ACC112 (cell line): ENCODE measurements around the gene SLC22A13.
"Not testable (repeated sequence)": the region's sequence is repeated elsewhere in the genome, so short reads cannot be mapped to it uniquely, and the experiment has no call there.

Source experiments
- H2AFZ ChIP-seq: fragments of 200-600 bp; sonication (generic); one replicate; pipeline ENCODE4 v1.6.0; 2017; ENCODE audit warnings: antibody characterized with exemption, low read length; ENCODE audit not compliant: unreplicated experiment
- H3K27ac ChIP-seq: fragments of 200-600 bp; sonication (generic); 2 replicates; pipeline ENCODE4 v1.5.1; 2014; ENCODE audit warnings: low read depth, mild to moderate bottlenecking, antibody characterized with exemption, low read length, moderate library complexity
- H3K27me3 ChIP-seq: fragments of 200-600 bp; sonication (generic); 2 replicates; pipeline ENCODE4 v1.6.1; 2014; ENCODE audit warnings: mild to moderate bottlenecking, antibody characterized with exemption, low read length, moderate library complexity, mixed read lengths; ENCODE audit not compliant: insufficient read depth
- H3K36me3 ChIP-seq: fragments of 200-600 bp; sonication (generic); 2 replicates; pipeline ENCODE4 v1.6.1; 2016; ENCODE audit warnings: mild to moderate bottlenecking, antibody characterized with exemption, low read length, moderate library complexity, mixed read lengths; ENCODE audit not compliant: insufficient read depth
- H3K4me1 ChIP-seq: fragments of 200-600 bp; sonication (generic); one replicate; pipeline ENCODE4 v1.6.1; 2016; ENCODE audit warnings: low read length, mixed read lengths; ENCODE audit not compliant: insufficient read depth, unreplicated experiment, control insufficient read depth
- H3K4me3 ChIP-seq: fragments of 200-600 bp; sonication (generic); 2 replicates; pipeline ENCODE4 v1.5.1; 2014; ENCODE audit warnings: mild to moderate bottlenecking, low read depth, low read length
- H3K79me2 ChIP-seq: fragments of 200-600 bp; sonication (generic); one replicate; pipeline ENCODE4 v1.6.0; 2016; ENCODE audit warnings: low read length; ENCODE audit not compliant: control insufficient read depth, unreplicated experiment, insufficient read depth

The SLC22A13 gene

DNA sequence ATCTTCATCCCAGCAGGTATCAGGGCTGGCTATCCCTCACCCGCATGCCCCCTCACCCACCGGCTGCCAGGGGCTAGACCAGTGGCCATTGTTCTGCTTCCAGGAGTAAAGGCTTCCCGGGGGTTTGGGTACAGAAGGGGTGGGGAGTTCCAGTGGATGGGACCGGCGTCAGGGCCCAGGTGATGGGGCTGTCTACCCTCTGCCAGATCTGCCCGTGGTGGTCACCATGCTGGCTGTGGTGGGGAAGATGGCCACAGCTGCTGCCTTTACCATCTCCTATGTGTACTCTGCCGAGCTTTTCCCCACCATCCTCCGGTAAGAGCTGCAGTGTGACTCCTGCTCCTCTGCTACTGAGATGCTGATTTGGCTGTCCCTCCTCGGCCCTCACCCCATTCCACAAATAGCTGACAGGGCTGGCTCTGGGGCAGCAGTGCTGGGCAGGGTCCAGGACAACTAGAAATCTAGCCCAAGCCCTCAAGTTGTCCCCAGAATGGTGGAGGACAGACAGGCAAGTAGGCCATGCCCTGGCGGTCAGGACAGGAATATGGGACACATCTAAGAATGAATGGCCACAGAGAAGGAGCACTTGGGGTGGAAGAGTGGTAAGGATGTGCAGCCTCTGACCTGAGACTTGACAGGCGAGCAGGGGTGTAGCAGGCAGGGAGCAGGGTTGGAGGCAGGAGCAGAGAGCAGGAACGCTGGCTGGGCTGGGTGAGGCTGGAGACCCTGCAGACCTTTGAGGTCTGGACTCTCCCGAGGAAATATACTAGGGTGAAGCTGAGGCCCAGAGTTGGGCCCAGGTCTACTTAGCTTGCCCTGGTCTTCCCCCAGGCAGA lies 10.7 kb downstream of the SLC22A13 start:
- H2AFZ ChIP-seq: no peak overlapping the region
- H3K36me3 ChIP-seq: peaks cover 4% of the 10 kb centered on the region; the same call in 1 of the 2 replicates
- H3K79me2 ChIP-seq: no peaks in the 10 kb centered on the region
- H3K27me3 ChIP-seq: no peaks in the 10 kb centered on the region
- H3K27ac ChIP-seq: no peak overlapping the region
- H3K4me1 ChIP-seq: no peaks in the 10 kb centered on the region
- no peak overlapping the region for H3K4me3 ChIP-seq

DNA sequence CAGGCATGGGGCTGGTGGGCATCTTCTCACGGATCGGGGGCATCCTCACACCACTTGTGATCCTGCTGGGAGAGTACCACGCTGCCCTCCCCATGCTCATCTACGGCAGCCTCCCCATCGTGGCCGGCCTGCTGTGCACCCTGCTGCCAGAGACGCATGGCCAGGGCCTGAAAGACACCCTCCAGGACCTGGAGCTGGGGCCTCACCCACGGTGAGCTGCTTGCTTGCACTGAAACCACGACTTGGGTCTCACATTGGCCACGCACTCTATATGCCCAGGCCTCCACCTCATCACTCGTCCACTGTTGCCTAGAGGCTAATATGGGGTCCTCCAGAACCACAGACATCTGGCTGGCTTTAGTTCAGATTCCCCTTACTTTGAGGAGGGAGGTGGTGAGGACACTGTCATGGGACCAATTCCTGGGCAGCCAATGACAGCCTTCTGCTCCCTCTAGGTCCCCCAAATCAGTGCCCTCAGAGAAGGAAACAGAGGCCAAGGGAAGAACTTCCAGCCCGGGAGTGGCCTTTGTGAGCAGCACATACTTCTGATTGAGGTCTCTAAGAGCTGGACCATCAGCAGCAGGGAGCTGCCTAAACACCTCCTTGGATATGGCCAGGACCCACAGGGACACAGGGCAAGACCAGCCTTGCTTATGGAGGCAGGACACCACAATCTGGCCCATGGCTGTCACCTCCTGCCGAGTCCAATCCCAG lies 11.5 kb downstream of the SLC22A13 start:
- Histone ChIP-seq H3K27me3 (no peaks in the 10 kb centered on the region), H3K27ac (no peak overlapping the region), H3K79me2 (no peaks in the 10 kb centered on the region), H2AFZ (no peak overlapping the region), H3K4me1 (no peaks in the 10 kb centered on the region), H3K36me3 (peaks cover 4% of the 10 kb centered on the region; the same call in 1 of the 2 replicates), H3K4me3 (no peak overlapping the region)

DNA sequence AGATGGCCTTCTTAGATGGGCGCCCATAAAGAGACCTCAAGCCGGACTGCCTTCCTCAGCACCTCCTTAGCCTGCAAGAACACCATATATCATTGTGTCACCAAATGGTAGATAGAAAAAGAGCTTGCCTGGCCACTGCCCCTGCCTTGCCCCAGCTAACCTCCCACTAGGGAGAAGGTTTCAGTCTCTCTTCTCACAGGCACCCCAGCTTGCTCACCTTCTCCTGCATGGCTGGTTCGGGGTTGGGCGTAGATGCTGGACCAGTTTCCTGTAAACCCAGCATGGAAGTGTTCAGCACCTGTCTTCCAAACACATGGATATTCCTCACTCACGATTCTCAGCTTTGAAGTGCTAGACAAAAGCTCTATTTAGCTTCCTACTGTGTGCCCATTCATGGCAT lies 13.2 kb downstream of the SLC22A13 start:
- no peak overlapping the region for H3K4me3 ChIP-seq
- H3K36me3 ChIP-seq: peaks cover 4% of the 10 kb centered on the region; the same call in 1 of the 2 replicates
- no peaks in the 10 kb centered on the region for H3K27me3 ChIP-seq
- no peaks in the 10 kb centered on the region for H3K4me1 ChIP-seq
- no peak overlapping the region for H2AFZ ChIP-seq
- H3K27ac ChIP-seq: no peak overlapping the region
- H3K79me2 ChIP-seq: no peaks in the 10 kb centered on the region

DNA sequence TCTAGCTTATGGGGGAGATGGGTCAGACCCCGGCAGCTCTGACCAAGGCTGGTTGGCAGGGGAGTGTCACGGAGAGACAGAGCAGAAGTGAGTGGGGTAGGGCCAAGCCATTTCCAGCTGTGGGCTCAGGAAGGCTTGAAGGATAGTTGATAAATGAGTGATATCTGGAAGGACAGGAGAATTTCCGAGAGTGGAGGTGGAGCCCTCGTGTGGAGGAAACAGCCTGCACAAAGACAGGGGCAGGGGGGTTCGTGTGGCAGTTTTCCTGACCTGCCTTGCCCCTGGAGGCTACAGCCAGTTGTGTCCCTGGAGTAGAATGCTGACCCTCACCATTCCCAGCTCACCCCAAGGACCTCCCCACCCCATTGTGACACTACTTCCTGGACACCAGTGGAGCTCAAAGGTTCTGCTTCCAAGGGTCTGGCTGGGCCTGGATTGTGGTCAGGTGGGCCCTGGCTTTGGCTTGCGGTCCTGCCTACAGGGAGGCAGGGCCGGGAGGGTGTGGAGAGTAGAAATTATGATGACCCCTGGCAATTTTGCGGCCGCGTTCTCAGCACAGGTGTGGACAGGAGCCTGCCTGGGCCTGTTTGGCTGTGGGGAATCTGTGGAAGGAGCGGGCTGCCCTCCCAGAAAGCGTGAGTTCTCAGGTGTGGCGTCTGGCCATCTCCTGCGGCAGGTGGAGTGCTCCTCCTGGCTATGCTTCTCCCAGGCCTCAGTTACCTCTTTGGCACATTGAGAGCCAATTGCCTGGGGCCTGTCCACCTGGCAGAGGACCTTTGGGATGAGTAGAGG lies 16.5 kb downstream of the SLC22A13 start, which contains the start of gene SLC22A14:
TSS of gene SLC22A14 (plus strand) at position 400 of the 792 bp plus-strand sequence. CDS start 23,733 bp downstream, outside the sequence.
- H3K27me3 ChIP-seq: no peaks in the 10 kb centered on the region
- H3K4me1 ChIP-seq: no peaks in the 10 kb centered on the region
- no peak within 1 kb of the TSS for H3K4me3 ChIP-seq
- no peak within 1 kb of the TSS for H2AFZ ChIP-seq
- no peak within 1 kb of the TSS for H3K27ac ChIP-seq
- no peaks in the 10 kb centered on the region for H3K79me2 ChIP-seq
- H3K36me3 ChIP-seq: no peaks in the 10 kb centered on the region

DNA sequence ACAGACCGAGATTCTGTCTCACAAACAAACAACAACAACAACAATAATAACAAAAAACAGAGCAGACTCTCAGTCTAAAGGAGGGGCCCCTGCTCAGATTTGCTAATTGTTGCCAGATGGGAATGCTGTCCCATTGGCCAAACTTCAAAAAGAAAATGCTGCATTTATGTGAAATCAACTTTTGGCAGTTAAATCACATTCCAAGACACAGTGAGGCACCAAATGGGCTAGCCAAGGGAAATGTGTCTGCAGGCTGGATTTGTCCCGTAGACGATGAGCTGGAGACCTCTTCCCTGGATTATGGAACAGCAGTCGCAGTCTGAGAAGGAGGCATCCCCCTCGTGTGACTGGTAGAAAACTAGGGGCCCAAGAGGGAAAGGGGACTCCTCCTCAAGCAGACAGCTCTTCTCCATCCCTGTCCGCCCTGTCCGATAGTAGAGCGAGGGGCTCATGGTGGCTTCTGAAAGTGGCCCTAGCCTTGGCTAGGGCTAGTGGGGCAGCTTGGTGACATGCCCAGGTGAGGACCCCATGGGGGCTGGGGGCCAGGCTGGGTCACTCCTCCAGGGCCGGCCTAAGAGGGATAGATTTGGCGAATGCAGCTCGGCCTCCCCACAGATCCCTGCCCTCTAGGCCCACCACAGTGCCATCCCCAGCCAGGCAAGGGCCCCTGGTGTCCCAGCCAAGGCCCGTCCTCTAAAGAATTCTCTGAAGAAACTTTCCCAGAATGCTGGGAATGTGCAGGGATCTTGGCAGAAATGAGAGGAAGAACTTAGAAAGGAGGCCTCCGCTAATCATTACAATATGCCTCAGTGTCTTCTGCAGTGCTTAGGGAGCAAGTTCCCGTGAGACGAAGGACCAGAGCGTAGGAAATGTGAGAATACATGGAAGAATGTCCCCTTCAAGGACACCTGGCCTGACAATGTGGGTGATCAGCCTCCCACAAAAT lies 18.5 kb downstream of the SLC22A13 start:
- Histone ChIP-seq H3K79me2 (no peaks in the 10 kb centered on the region), H3K27ac (no peak overlapping the region), H3K4me3 (no peak overlapping the region), H3K4me1 (no peaks in the 10 kb centered on the region), H3K27me3 (no peaks in the 10 kb centered on the region), H2AFZ (no peak overlapping the region), H3K36me3 (no peaks in the 10 kb centered on the region)

DNA sequence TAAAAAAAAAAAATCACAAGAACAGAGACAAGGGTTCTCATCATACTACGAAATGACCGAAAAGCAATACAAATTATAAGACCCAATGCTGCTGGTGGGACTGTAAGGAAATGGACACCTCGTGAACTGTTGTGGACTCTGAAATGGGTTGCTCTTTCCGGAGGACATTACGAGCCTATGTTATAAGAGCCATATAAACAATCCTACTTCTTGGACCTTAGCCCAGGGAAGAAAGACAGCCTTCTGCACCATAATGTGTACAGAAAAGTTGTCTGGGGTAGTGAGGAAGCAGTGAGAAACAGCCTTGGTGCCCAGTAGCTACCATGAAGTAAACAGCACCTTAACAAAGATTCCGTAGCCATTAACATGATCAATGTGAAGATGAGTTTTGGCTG lies 19.1 kb downstream of the SLC22A13 start:
- Histone ChIP-seq H3K4me3 (no peak overlapping the region), H3K27me3 (no peaks in the 10 kb centered on the region), H3K4me1 (no peaks in the 10 kb centered on the region), H2AFZ (no peak overlapping the region), H3K79me2 (no peaks in the 10 kb centered on the region), H3K36me3 (no peaks in the 10 kb centered on the region), H3K27ac (no peak overlapping the region)

DNA sequence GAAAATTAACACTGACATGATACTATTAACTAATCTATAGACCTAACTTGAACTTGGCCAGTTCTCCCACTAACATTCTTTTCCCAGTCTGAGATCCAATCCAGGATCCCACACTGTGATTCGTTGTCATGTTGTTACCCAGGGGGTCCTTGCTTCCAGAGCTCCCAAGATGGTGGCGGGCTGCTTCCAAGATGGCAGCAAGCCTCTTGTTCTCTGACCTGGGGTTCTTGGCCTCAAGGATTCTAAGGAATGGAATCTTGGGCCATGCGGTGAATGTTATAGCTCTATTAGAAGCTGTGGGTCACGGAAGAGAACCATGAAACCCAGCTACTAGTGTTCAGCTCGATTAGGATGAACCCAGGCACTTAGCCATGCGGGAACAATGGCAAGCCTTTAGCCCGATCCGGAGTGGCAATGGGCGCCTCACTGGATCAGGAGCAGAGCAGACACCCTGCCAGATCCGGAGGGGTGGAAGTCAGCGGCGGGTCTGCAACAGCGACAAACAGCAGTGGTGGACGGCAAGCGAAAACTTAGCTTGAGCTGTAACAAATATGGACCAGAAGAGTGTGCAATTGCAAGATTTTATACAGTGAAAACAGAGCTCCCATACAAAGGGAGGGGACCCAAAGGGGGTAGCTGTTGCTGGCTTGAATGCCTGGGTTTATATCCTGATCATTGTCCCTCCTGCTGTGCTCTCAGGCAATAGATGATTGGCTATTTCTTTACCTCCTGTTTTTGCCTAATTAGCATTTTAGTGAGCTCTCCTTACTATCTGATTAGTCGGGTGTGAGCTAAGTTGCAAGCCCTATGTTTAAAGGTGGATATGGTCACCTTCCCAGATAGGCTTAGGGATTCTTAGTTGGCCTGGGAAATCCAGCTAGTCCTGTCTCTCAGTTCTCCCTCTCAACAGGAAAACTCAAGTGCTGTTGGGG lies 23.9 kb downstream of the SLC22A13 start:
- not testable (repeated sequence) for H3K27me3 ChIP-seq, H3K4me1 ChIP-seq, H2AFZ ChIP-seq, H3K79me2 ChIP-seq, H3K27ac ChIP-seq, H3K4me3 ChIP-seq, H3K36me3 ChIP-seq

DNA sequence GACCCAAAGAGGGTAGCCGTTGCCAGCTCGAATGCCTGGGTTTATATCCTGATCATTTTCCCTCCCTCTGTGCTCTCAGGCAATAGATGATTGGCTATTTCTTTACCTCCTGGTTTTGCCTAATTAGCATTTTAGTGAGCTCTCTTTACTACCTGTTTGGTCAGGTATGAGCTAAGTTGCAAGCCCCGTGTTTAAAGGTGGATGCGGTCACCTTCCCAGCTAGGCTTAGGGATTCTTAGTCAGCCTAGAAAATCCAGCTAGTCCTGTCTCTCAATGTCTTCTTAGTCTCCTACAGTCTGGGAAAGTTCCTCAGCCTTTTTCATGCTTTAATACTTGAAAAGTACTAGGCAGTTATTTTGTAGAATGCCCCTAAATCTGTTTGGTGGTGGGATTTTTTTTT lies 31.4 kb downstream of the SLC22A13 start:
- H3K4me1 ChIP-seq, H3K79me2 ChIP-seq, H3K27me3 ChIP-seq, H3K36me3 ChIP-seq, H3K27ac ChIP-seq, H3K4me3 ChIP-seq, H2AFZ ChIP-seq: not testable (repeated sequence)

DNA sequence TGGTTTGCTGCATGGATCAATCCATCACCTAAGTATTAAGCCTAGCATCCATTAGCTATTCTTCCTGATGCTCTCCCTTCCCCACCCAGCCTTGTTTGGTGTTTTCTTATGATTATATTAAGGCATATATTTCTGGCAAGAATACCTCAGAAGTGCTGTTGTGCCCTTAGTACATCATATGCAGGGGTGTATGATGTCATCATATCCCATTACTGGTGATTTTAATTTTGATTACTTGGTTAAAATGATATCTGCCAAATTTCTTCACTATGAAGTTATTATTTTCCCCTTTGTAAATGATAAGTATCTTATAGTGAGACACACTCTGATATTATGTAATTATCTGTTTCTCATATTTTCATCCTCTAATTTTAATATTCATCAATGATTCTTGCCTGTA lies 31.9 kb downstream of the SLC22A13 start:
- no peaks in the 10 kb centered on the region for H3K36me3 ChIP-seq
- no peaks in the 10 kb centered on the region for H3K27me3 ChIP-seq
- no peak overlapping the region for H3K27ac ChIP-seq
- H3K4me3 ChIP-seq: no peak overlapping the region
- no peak overlapping the region for H2AFZ ChIP-seq
- no peaks in the 10 kb centered on the region for H3K4me1 ChIP-seq
- H3K79me2 ChIP-seq: no peaks in the 10 kb centered on the region
